ENCODE results near the gene LSM3. TPM values are rescaled to one million over a fixed set of nuclear protein-coding genes. Genes with fewer than 3 reads are reported as not detected.

The LSM3 gene
- total RNA-seq, 1 donor, result 15.6 TPM

DNA sequence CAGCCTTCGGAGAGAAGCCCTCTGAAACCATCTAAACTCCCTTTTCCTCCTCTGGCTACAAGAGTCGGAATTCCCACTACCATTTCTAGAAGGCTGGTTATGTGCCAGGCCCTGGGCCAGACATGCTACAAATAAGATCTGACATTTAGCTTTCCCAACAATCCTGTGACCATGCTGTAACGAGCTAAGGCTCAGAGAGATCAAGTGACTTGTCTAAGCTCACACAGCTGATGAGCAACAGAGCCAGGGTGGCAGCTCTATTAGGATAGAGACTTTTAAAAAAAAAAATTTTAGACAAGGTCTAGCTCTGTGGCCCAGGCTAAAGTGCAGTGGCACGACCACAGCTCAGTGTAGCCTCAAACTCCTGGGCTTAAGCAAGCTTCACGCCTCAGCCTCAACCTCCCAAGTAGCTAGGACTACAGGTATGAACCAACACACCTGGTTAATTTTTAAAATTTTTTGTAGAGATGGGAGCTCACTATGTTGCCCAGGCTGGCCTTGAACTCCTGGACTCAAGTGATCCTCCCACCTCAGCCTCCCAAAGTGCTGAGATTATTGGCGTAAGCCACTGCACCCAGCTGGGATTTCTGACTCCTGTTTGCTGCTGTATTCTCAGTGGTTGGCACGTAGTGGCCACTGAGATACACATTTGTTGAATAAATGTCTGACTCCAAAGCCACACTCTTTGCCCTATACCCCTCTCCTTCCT lies 34.6 kb downstream of the LSM3 start:
- DNase-seq (ENCODE audit: low read depth), result no peak
- H3K4me3 ChIP-seq (ENCODE audit: low read depth, low read length), result no peak overlapping the region
- TF ChIP-seq, protein P1, sequence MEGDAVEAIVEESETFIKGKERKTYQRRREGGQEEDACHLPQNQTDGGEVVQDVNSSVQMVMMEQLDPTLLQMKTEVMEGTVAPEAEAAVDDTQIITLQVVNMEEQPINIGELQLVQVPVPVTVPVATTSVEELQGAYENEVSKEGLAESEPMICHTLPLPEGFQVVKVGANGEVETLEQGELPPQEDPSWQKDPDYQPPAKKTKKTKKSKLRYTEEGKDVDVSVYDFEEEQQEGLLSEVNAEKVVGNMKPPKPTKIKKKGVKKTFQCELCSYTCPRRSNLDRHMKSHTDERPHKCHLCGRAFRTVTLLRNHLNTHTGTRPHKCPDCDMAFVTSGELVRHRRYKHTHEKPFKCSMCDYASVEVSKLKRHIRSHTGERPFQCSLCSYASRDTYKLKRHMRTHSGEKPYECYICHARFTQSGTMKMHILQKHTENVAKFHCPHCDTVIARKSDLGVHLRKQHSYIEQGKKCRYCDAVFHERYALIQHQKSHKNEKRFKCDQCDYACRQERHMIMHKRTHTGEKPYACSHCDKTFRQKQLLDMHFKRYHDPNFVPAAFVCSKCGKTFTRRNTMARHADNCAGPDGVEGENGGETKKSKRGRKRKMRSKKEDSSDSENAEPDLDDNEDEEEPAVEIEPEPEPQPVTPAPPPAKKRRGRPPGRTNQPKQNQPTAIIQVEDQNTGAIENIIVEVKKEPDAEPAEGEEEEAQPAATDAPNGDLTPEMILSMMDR (IDR thresholded peaks at IDR 0.05; ENCODE audit: insufficient read depth, low read length), result no peak

DNA sequence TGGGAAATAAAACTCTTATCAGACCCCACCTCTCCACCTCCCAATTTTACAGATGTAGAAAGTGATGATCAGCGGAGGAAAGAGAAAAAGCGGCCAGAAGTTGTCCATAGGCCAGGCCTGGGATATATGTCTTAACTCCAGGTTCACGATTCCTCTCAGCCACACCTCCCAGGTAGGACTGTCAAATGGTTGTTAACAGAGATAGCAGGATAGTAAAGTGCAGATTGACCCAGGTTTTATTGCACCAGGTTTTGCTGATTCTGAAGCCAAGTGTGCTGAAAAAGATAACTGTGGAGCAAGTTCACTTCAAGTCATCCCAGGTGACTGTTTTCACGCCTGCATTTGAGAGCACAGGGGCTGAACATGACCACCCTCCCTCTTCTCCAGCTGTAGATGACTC lies 36.1 kb downstream of the LSM3 start:
- no peak overlapping the region for H3K4me3 ChIP-seq (ENCODE audit: low read depth, low read length)
- TF ChIP-seq, protein P1 (IDR thresholded peaks at IDR 0.05; ENCODE audit: insufficient read depth, low read length), result no peak
- DNase-seq (ENCODE audit: low read depth), result no peak

DNA sequence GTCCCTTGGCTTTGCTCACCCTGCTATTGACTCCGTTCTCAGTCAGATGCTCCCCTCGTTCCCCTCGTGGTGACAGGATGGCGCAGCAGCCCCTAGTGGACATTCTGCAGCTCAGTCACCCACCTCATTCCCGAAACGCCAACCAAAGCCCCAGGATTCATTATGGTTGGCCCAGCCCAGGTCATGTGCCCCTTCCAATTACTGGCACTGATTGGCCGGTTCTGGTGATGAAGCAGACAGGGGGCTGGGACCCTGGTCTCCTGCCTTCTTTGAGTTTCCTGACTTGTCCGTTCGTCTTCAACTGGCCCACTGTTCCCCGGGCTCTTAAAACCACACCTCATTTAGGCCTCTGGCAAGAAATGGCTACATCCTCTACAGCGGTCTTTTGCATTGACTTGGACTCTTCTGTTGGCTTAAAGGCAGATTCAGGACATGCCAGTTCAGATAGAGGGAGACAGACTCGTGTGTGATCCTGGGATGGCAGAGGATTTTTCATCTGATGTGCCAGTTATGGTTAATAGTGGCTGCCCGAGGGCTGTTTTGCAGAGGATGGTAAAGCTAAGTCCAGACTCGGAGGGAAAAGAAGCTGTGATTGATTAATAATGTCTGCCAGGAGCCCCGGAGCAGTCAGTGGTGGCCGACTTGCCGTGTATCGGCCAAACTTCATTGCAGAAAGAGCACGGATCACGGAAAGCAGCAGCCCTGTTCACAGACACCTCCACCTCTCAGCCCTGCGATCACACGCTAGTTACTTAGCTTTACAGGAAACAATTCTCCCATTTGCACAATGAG lies 37.8 kb downstream of the LSM3 start:
- no peak overlapping the region for H3K4me3 ChIP-seq (ENCODE audit: low read depth, low read length)
- TF ChIP-seq, protein P1 (IDR thresholded peaks at IDR 0.05; ENCODE audit: insufficient read depth, low read length), result peak; percentile 14
- no peak for DNase-seq (ENCODE audit: low read depth)

DNA sequence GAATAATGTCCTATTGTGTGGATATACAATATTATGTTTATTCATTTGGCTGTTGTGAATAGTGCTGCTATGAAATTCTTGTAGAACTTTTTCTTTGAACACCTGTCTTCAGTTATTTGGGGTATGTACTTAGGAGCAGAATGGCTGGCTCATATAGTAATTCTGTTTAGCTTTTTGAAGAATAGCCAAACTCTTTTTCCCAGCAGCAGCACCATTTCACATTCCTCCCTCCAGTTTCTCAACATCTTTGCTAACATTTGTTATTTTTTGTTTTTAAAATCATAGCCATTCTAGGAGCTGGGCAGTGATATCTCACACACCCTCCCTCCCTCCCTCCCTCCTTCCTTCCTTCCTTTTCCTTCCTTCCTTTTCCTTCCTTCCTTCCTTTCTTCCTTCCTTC lies 39.7 kb downstream of the LSM3 start:
- H3K4me3 ChIP-seq (ENCODE audit: low read depth, low read length), result no peak overlapping the region
- DNase-seq (ENCODE audit: low read depth), result peak; percentile 31
- TF ChIP-seq, protein P1 (IDR thresholded peaks at IDR 0.05; ENCODE audit: insufficient read depth, low read length), result no peak

DNA sequence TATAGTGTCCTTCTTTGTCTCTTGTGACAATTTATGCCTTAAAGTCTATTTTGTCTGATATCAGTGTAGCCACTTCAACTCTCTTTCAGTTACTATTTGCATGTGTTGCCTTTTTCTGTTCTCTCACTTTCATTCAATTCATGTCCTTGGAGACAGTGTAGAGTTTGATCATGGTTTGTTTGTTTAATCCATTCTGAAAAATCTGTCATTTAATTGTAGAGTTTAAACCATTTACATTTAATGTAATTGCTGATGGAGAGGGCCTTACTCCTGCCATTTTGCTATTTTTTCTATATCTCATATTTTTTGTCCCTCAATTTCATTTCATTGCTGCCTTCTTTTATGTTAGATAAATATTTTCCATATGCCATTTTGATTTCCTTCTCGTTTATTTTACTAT lies 42.3 kb downstream of the LSM3 start:
- TF ChIP-seq, protein P1 (IDR thresholded peaks at IDR 0.05; ENCODE audit: insufficient read depth, low read length), result no peak
- H3K4me3 ChIP-seq (ENCODE audit: low read depth, low read length), result no peak overlapping the region
- no peak for DNase-seq (ENCODE audit: low read depth)

DNA sequence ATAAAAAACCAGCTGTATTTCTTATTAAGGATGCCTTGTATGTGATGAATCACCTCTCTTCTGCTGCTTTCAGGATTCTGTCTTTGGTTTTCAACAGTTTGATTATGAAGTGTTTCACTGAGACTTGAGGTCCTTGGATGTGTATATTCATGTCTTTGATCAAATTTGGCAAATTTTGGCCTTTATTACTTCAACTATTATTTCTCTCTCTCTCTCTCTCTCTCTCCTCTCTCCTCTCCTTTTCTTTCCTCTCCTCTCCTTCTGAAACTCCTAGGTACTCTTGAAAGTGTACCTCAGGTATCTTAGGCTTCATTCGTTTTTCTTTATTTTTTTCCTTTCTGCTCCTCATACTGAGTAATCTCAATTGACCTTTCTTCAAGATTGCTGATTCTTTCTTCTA lies 43.3 kb downstream of the LSM3 start:
- DNase-seq (ENCODE audit: low read depth), result no peak
- TF ChIP-seq, protein P1 (IDR thresholded peaks at IDR 0.05; ENCODE audit: insufficient read depth, low read length), result no peak
- no peak overlapping the region for H3K4me3 ChIP-seq (ENCODE audit: low read depth, low read length)
